ENCODE data around the gene CFAP53.
"Not testable (repeated sequence)": the region's sequence is repeated elsewhere in the genome, so short reads cannot be mapped to it uniquely, and the experiment has no call there.

The CFAP53 gene

GRCh38 chr18:50273203-50274043, 7.1 kb upstream of the CFAP53 start:
- no peak overlapping the region for H3K4me3 ChIP-seq (ENCODE audit: low read length)
- H3K27me3 ChIP-seq (ENCODE audit: insufficient read depth, low read length) = no peaks in the 10 kb centered on the region
- peaks cover 88% of the 10 kb centered on the region for H3K36me3 ChIP-seq (ENCODE audit: insufficient read depth, low read length)
- H3K4me1 ChIP-seq (ENCODE audit: insufficient read depth, low read length) = no peaks in the 10 kb centered on the region
- no peaks in the 10 kb centered on the region for H3K9me3 ChIP-seq (ENCODE audit: low read length)
- H2AFZ ChIP-seq (ENCODE audit: low read depth, low read length) = no peak overlapping the region

GRCh38 chr18:50272568-50272967, 6.3 kb upstream of the CFAP53 start:
- Histone ChIP-seq H2AFZ (ENCODE audit: low read depth, low read length) (no peak overlapping the region), H3K9me3 (ENCODE audit: low read length) (no peaks in the 10 kb centered on the region), H3K36me3 (ENCODE audit: insufficient read depth, low read length) (peaks cover 82% of the 10 kb centered on the region), H3K4me3 (ENCODE audit: low read length) (no peak overlapping the region), H3K27me3 (ENCODE audit: insufficient read depth, low read length) (no peaks in the 10 kb centered on the region), H3K4me1 (ENCODE audit: insufficient read depth, low read length) (no peaks in the 10 kb centered on the region)

- Histone ChIP-seq H3K4me3 (ENCODE audit: low read length) (no peak overlapping the region), H2AFZ (ENCODE audit: low read depth, low read length) (no peak overlapping the region), H3K4me1 (ENCODE audit: insufficient read depth, low read length) (peaks cover 10% of the 10 kb centered on the region), H3K27me3 (ENCODE audit: insufficient read depth, low read length) (no peaks in the 10 kb centered on the region), H3K9me3 (ENCODE audit: low read length) (no peaks in the 10 kb centered on the region), H3K36me3 (ENCODE audit: insufficient read depth, low read length) (peaks cover 45% of the 10 kb centered on the region)
Measured at GRCh38 chr18:50268022-50268747, 1.9 kb upstream of the CFAP53 start.

- Histone ChIP-seq H2AFZ (ENCODE audit: low read depth, low read length) (no peak overlapping the region), H3K4me1 (ENCODE audit: insufficient read depth, low read length) (peaks cover 10% of the 10 kb centered on the region), H3K27me3 (ENCODE audit: insufficient read depth, low read length) (no peaks in the 10 kb centered on the region), H3K4me3 (ENCODE audit: low read length) (no peak overlapping the region), H3K9me3 (ENCODE audit: low read length) (no peaks in the 10 kb centered on the region), H3K36me3 (ENCODE audit: insufficient read depth, low read length) (peaks cover 4% of the 10 kb centered on the region)
Measured at GRCh38 chr18:50262977-50263376, 3.3 kb downstream of the CFAP53 start.

- Histone ChIP-seq H3K4me1 (ENCODE audit: insufficient read depth, low read length) (no peaks in the 10 kb centered on the region), H3K9me3 (ENCODE audit: low read length) (no peaks in the 10 kb centered on the region), H2AFZ (ENCODE audit: low read depth, low read length) (no peak overlapping the region)
Measured at GRCh38 chr18:50250935-50251334, 15.4 kb downstream of the CFAP53 start.

GRCh38 chr18:50249576-50249975, 16.7 kb downstream of the CFAP53 start:
- H3K4me1 ChIP-seq (ENCODE audit: insufficient read depth, low read length) = no peaks in the 10 kb centered on the region

More at GRCh38 chr18:50250935-50251334, 15.4 kb downstream of the CFAP53 start:
- Histone ChIP-seq H3K27me3 (ENCODE audit: insufficient read depth, low read length) (no peaks in the 10 kb centered on the region), H3K4me3 (ENCODE audit: low read length) (no peak overlapping the region), H3K36me3 (ENCODE audit: insufficient read depth, low read length) (no peaks in the 10 kb centered on the region)

GRCh38 chr18:50247561-50247960, 18.7 kb downstream of the CFAP53 start:
- H3K4me3 ChIP-seq (ENCODE audit: low read length) = no peak overlapping the region
- no peaks in the 10 kb centered on the region for H3K36me3 ChIP-seq (ENCODE audit: insufficient read depth, low read length)
- H2AFZ ChIP-seq (ENCODE audit: low read depth, low read length) = no peak overlapping the region
- H3K4me1 ChIP-seq (ENCODE audit: insufficient read depth, low read length) = no peaks in the 10 kb centered on the region
- H3K27me3 ChIP-seq (ENCODE audit: insufficient read depth, low read length) = no peaks in the 10 kb centered on the region
- no peaks in the 10 kb centered on the region for H3K9me3 ChIP-seq (ENCODE audit: low read length)

More at GRCh38 chr18:50249576-50249975, 16.7 kb downstream of the CFAP53 start:
- H3K36me3 ChIP-seq (ENCODE audit: insufficient read depth, low read length) = no peaks in the 10 kb centered on the region
- no peak overlapping the region for H3K4me3 ChIP-seq (ENCODE audit: low read length)
- H2AFZ ChIP-seq (ENCODE audit: low read depth, low read length) = no peak overlapping the region
- no peaks in the 10 kb centered on the region for H3K27me3 ChIP-seq (ENCODE audit: insufficient read depth, low read length)
- H3K9me3 ChIP-seq (ENCODE audit: low read length) = no peaks in the 10 kb centered on the region

- not testable (repeated sequence) for H3K36me3 ChIP-seq (ENCODE audit: insufficient read depth, low read length); H3K4me1 ChIP-seq (ENCODE audit: insufficient read depth, low read length); H3K27me3 ChIP-seq (ENCODE audit: insufficient read depth, low read length); H3K4me3 ChIP-seq (ENCODE audit: low read length); H2AFZ ChIP-seq (ENCODE audit: low read depth, low read length); H3K9me3 ChIP-seq (ENCODE audit: low read length)
Measured at GRCh38 chr18:50241768-50242167, 24.5 kb downstream of the CFAP53 start.

- H3K4me1 ChIP-seq (ENCODE audit: insufficient read depth, low read length) = no peaks in the 10 kb centered on the region
- H3K36me3 ChIP-seq (ENCODE audit: insufficient read depth, low read length) = no peaks in the 10 kb centered on the region
- H3K9me3 ChIP-seq (ENCODE audit: low read length) = no peaks in the 10 kb centered on the region
- H3K27me3 ChIP-seq (ENCODE audit: insufficient read depth, low read length) = no peaks in the 10 kb centered on the region
- H3K4me3 ChIP-seq (ENCODE audit: low read length) = no peak overlapping the region
- H2AFZ ChIP-seq (ENCODE audit: low read depth, low read length) = no peak overlapping the region
Measured at GRCh38 chr18:50240080-50240563, 26.2 kb downstream of the CFAP53 start.

GRCh38 chr18:50232419-50232818, 33.9 kb downstream of the CFAP53 start:
- H3K4me3 ChIP-seq (ENCODE audit: low read length) = no peak overlapping the region
- no peaks in the 10 kb centered on the region for H3K27me3 ChIP-seq (ENCODE audit: insufficient read depth, low read length)
- no peaks in the 10 kb centered on the region for H3K9me3 ChIP-seq (ENCODE audit: low read length)
- no peaks in the 10 kb centered on the region for H3K36me3 ChIP-seq (ENCODE audit: insufficient read depth, low read length)
- H2AFZ ChIP-seq (ENCODE audit: low read depth, low read length) = no peak overlapping the region
- peaks cover 7% of the 10 kb centered on the region for H3K4me1 ChIP-seq (ENCODE audit: insufficient read depth, low read length)

GRCh38 chr18:50231621-50232020, 34.7 kb downstream of the CFAP53 start:
- no peak overlapping the region for H3K4me3 ChIP-seq (ENCODE audit: low read length)

GRCh38 chr18:50220249-50220648, 46.0 kb downstream of the CFAP53 start:
- not testable (repeated sequence) for H3K27me3 ChIP-seq (ENCODE audit: insufficient read depth, low read length); H3K9me3 ChIP-seq (ENCODE audit: low read length); H3K4me3 ChIP-seq (ENCODE audit: low read length); H3K4me1 ChIP-seq (ENCODE audit: insufficient read depth, low read length); H2AFZ ChIP-seq (ENCODE audit: low read depth, low read length); H3K36me3 ChIP-seq (ENCODE audit: insufficient read depth, low read length)

More at GRCh38 chr18:50231621-50232020, 34.7 kb downstream of the CFAP53 start:
- Histone ChIP-seq H2AFZ (ENCODE audit: low read depth, low read length) (no peak overlapping the region), H3K9me3 (ENCODE audit: low read length) (no peaks in the 10 kb centered on the region), H3K27me3 (ENCODE audit: insufficient read depth, low read length) (no peaks in the 10 kb centered on the region), H3K36me3 (ENCODE audit: insufficient read depth, low read length) (no peaks in the 10 kb centered on the region), H3K4me1 (ENCODE audit: insufficient read depth, low read length) (peaks cover 7% of the 10 kb centered on the region)

GRCh38 chr18:50218432-50219197, 47.7 kb downstream of the CFAP53 start:
- Histone ChIP-seq H3K27me3 (ENCODE audit: insufficient read depth, low read length) (no peaks in the 10 kb centered on the region), H3K9me3 (ENCODE audit: low read length) (peaks cover 2% of the 10 kb centered on the region), H3K4me3 (ENCODE audit: low read length) (no peak overlapping the region), H2AFZ (ENCODE audit: low read depth, low read length) (no peak overlapping the region), H3K4me1 (ENCODE audit: insufficient read depth, low read length) (no peaks in the 10 kb centered on the region), H3K36me3 (ENCODE audit: insufficient read depth, low read length) (no peaks in the 10 kb centered on the region)

All from neuron (in vitro differentiated cells).